ENCODE results near the gene THOC1.

The THOC1 gene

DNA sequence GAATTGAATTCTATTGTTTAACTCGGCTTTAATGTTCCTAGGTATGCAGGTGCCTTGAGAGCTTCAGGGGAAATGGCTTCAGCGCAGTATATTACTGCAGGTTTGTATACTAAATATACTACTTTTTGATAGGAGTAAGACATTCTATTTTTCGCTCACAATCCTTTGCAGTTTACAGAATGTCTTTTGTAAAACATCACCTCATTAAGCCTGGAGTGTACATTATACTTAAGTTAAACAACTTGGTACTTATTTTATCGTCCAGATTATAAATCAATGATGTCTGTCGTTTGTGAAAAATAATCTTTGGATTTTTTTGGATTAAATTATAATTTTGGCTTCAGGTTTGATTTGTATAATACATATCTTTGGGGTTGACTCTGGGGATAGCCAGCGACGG, 75.0 kb downstream of the THOC1 start:
- H3K4me1 ChIP-seq (ENCODE audit: control extremely low read depth in 1 of 4, control insufficient read depth in 4 of 4, insufficient read depth in 4 of 4, low read length in 3 of 4): no peaks in the 10 kb centered on the region
- WGBS (ENCODE audit: insufficient coverage): 100% methylated on average over 1 of the region's 7 CpGs
- no peaks in the 10 kb centered on the region for H3K27me3 ChIP-seq (replicated peaks in 2 of 5; ENCODE audit: control insufficient read depth in 4 of 5, insufficient read depth in 5 of 5, low read length in 4 of 5)
- no peaks in the 10 kb centered on the region for H3K9me3 ChIP-seq (ENCODE audit: control extremely low read depth in 1 of 5, control insufficient read depth in 4 of 5, insufficient read depth in 2 of 5, low read depth in 1 of 5, low read length in 4 of 5)
- POLR2A ChIA-PET: no interaction called here
- H3K36me3 ChIP-seq (ENCODE audit: control insufficient read depth in 4 of 4, insufficient read depth in 4 of 4, low read length in 3 of 4): peaks cover 3 to 25% (median 13%) of the 10 kb centered on the region in 4 experiments
- H3K4me3 ChIP-seq (ENCODE audit: control insufficient read depth in 1 of 7, extremely low read depth in 1 of 7, insufficient read depth in 4 of 7, low read depth in 2 of 7, low read length in 6 of 7): no peak overlapping the region
- no peak overlapping the region for H3K27ac ChIP-seq (ENCODE audit: insufficient read depth in 1 of 2, low read depth in 1 of 2, low read length in 2 of 2, poor library complexity in 1 of 2, severe bottlenecking in 2 of 2)
- CTCF ChIA-PET: no interaction called here
- no peak for DNase-seq

GRCh38 chr18:191725-192124, 76.1 kb downstream of the THOC1 start:
- POLR2A ChIA-PET: no interaction called here
- H3K27ac ChIP-seq (ENCODE audit: insufficient read depth in 1 of 2, low read depth in 1 of 2, low read length in 2 of 2, poor library complexity in 1 of 2, severe bottlenecking in 2 of 2): no peak overlapping the region
- CTCF ChIA-PET: no interaction called here
- DNase-seq: no peak
- no CpG with 5 or more reads among the region's 1 CpG for WGBS (ENCODE audit: insufficient coverage)
- H3K4me1 ChIP-seq (ENCODE audit: control extremely low read depth in 1 of 4, control insufficient read depth in 4 of 4, insufficient read depth in 4 of 4, low read length in 3 of 4): no peaks in the 10 kb centered on the region
- H3K9me3 ChIP-seq (ENCODE audit: control extremely low read depth in 1 of 5, control insufficient read depth in 4 of 5, insufficient read depth in 2 of 5, low read depth in 1 of 5, low read length in 4 of 5): no peaks in the 10 kb centered on the region
- H3K4me3 ChIP-seq (ENCODE audit: control insufficient read depth in 1 of 7, extremely low read depth in 1 of 7, insufficient read depth in 4 of 7, low read depth in 2 of 7, low read length in 6 of 7): no peak overlapping the region
- peaks cover 0 to 17% (median 5%) of the 10 kb centered on the region in 4 experiments for H3K36me3 ChIP-seq (ENCODE audit: control insufficient read depth in 4 of 4, insufficient read depth in 4 of 4, low read length in 3 of 4)
- no peaks in the 10 kb centered on the region for H3K27me3 ChIP-seq (replicated peaks in 2 of 5; ENCODE audit: control insufficient read depth in 4 of 5, insufficient read depth in 5 of 5, low read length in 4 of 5)

DNA sequence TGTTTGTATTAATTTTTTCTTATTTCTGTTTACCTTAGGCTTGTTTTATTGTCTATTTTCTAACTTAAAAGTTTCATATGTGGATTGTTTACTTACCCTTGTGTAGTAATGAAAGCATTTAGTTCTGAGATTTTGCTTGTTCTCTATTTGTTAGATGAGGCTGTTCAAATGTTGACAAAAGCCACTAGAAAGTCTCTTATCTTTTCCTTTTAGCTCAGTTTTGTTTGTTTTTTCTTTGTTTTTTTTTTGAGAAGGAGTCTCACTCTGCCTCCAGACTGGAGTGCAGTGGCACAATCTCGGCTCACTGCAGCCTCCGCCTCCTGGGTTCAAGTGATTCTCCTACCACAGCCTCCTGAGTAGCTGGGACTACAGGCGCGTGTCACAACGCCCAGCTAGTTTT, 78.6 kb downstream of the THOC1 start:
- no peak for DNase-seq
- no CpG with 5 or more reads among the region's 5 CpGs for WGBS (ENCODE audit: insufficient coverage)
- H3K4me3 ChIP-seq (ENCODE audit: control insufficient read depth in 1 of 7, extremely low read depth in 1 of 7, insufficient read depth in 4 of 7, low read depth in 2 of 7, low read length in 6 of 7): no peak overlapping the region
- no peak overlapping the region for H3K27ac ChIP-seq (ENCODE audit: insufficient read depth in 1 of 2, low read depth in 1 of 2, low read length in 2 of 2, poor library complexity in 1 of 2, severe bottlenecking in 2 of 2)
- peaks cover 0 to 19% (median 12%) of the 10 kb centered on the region in 4 experiments for H3K36me3 ChIP-seq (ENCODE audit: control insufficient read depth in 4 of 4, insufficient read depth in 4 of 4, low read length in 3 of 4)
- H3K9me3 ChIP-seq (ENCODE audit: control extremely low read depth in 1 of 5, control insufficient read depth in 4 of 5, insufficient read depth in 2 of 5, low read depth in 1 of 5, low read length in 4 of 5): no peaks in the 10 kb centered on the region
- POLR2A ChIA-PET: interaction anchor here (0.9 kb wide), 1 partner anchor 17 kb away, joined by 3 read pairs; no protein-coding TSS in a partner anchor
- no peaks in the 10 kb centered on the region for H3K27me3 ChIP-seq (replicated peaks in 2 of 5; ENCODE audit: control insufficient read depth in 4 of 5, insufficient read depth in 5 of 5, low read length in 4 of 5)
- H3K4me1 ChIP-seq (ENCODE audit: control extremely low read depth in 1 of 4, control insufficient read depth in 4 of 4, insufficient read depth in 4 of 4, low read length in 3 of 4): no peaks in the 10 kb centered on the region
- CTCF ChIA-PET: no interaction called here

DNA sequence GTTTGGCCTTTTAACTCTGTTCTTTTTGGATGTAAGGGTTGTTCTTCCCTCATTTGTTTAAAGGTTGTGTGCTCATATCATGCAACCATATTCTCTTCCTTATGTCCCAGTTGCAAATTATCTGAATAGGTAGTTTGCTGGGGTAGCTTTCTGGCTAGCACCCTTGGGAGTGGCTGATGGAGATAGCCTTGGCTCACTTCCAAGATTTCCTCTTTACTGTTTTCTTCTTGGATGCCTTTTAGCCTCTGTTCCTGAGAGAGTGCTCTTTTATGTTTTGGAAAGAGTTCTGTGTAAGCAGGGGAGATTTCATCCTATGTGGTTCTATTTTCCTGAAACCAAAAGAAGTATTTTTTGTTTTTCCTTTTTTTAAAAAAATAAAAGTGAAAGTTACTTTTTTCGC, 84.1 kb downstream of the THOC1 start:
- Histone ChIP-seq H3K4me3 (ENCODE audit: control insufficient read depth in 1 of 7, extremely low read depth in 1 of 7, insufficient read depth in 4 of 7, low read depth in 2 of 7, low read length in 6 of 7) (no peak overlapping the region), H3K9me3 (ENCODE audit: control extremely low read depth in 1 of 5, control insufficient read depth in 4 of 5, insufficient read depth in 2 of 5, low read depth in 1 of 5, low read length in 4 of 5) (no peaks in the 10 kb centered on the region), H3K27me3 (replicated peaks in 2 of 5; ENCODE audit: control insufficient read depth in 4 of 5, insufficient read depth in 5 of 5, low read length in 4 of 5) (no peaks in the 10 kb centered on the region), H3K4me1 (ENCODE audit: control extremely low read depth in 1 of 4, control insufficient read depth in 4 of 4, insufficient read depth in 4 of 4, low read length in 3 of 4) (peaks cover 0 to 2% (median 0%) of the 10 kb centered on the region in 4 experiments), H3K36me3 (ENCODE audit: control insufficient read depth in 4 of 4, insufficient read depth in 4 of 4, low read length in 3 of 4) (peaks cover 7 to 42% (median 24%) of the 10 kb centered on the region in 4 experiments), H3K27ac (ENCODE audit: insufficient read depth in 1 of 2, low read depth in 1 of 2, low read length in 2 of 2, poor library complexity in 1 of 2, severe bottlenecking in 2 of 2) (no peak overlapping the region)
- DNase-seq: no peak
- ChIA-PET POLR2A (no interaction called here), CTCF (interaction anchor here (1.0 kb wide), 1 partner anchor 11 kb away, joined by 3 read pairs; no protein-coding TSS in a partner anchor)
- WGBS (ENCODE audit: insufficient coverage): no CpG with 5 or more reads among the region's 1 CpG

GRCh38 chr18:181711-182110, 86.1 kb downstream of the THOC1 start:
- Histone ChIP-seq H3K27ac (ENCODE audit: insufficient read depth in 1 of 2, low read depth in 1 of 2, low read length in 2 of 2, poor library complexity in 1 of 2, severe bottlenecking in 2 of 2) (no peak overlapping the region), H3K9me3 (ENCODE audit: control extremely low read depth in 1 of 5, control insufficient read depth in 4 of 5, insufficient read depth in 2 of 5, low read depth in 1 of 5, low read length in 4 of 5) (no peaks in the 10 kb centered on the region), H3K27me3 (replicated peaks in 2 of 5; ENCODE audit: control insufficient read depth in 4 of 5, insufficient read depth in 5 of 5, low read length in 4 of 5) (no peaks in the 10 kb centered on the region), H3K4me3 (ENCODE audit: control insufficient read depth in 1 of 7, extremely low read depth in 1 of 7, insufficient read depth in 4 of 7, low read depth in 2 of 7, low read length in 6 of 7) (no peak overlapping the region), H3K36me3 (ENCODE audit: control insufficient read depth in 4 of 4, insufficient read depth in 4 of 4, low read length in 3 of 4) (peaks cover 10 to 49% (median 29%) of the 10 kb centered on the region in 4 experiments), H3K4me1 (ENCODE audit: control extremely low read depth in 1 of 4, control insufficient read depth in 4 of 4, insufficient read depth in 4 of 4, low read length in 3 of 4) (peaks cover 0 to 2% (median 0%) of the 10 kb centered on the region in 4 experiments)
- POLR2A ChIA-PET: no interaction called here
- DNase-seq: no peak
- CTCF ChIA-PET: no interaction called here

DNA sequence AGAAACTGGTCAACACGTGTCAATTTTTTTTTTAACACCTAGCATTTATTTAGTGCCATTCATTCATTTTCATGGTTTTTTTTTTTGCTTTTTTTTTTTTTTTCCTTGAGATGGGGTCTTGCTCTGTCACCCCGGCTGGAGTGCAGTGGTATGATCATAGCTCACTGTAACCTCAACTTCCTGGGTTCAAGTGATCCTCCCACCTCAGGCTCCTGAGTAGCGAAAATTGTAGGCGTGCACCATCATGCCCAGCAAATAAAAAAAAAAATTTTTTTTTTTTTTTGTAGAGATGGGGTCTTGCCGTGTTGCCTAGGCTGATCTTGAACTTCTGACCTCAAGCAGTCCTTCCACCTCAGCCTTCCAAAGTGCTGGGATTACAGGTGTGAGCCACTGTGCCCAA, 88.3 kb downstream of the THOC1 start:
- WGBS (ENCODE audit: insufficient coverage): 80% methylated on average over 2 of the region's 5 CpGs
- Histone ChIP-seq H3K27ac (ENCODE audit: insufficient read depth in 1 of 2, low read depth in 1 of 2, low read length in 2 of 2, poor library complexity in 1 of 2, severe bottlenecking in 2 of 2) (no peak overlapping the region), H3K4me1 (ENCODE audit: control extremely low read depth in 1 of 4, control insufficient read depth in 4 of 4, insufficient read depth in 4 of 4, low read length in 3 of 4) (peaks cover 0 to 2% (median 0%) of the 10 kb centered on the region in 4 experiments), H3K9me3 (ENCODE audit: control extremely low read depth in 1 of 5, control insufficient read depth in 4 of 5, insufficient read depth in 2 of 5, low read depth in 1 of 5, low read length in 4 of 5) (no peaks in the 10 kb centered on the region), H3K27me3 (replicated peaks in 2 of 5; ENCODE audit: control insufficient read depth in 4 of 5, insufficient read depth in 5 of 5, low read length in 4 of 5) (no peaks in the 10 kb centered on the region), H3K4me3 (ENCODE audit: control insufficient read depth in 1 of 7, extremely low read depth in 1 of 7, insufficient read depth in 4 of 7, low read depth in 2 of 7, low read length in 6 of 7) (no peak overlapping the region), H3K36me3 (ENCODE audit: control insufficient read depth in 4 of 4, insufficient read depth in 4 of 4, low read length in 3 of 4) (peaks cover 4 to 39% (median 26%) of the 10 kb centered on the region in 4 experiments)
- no peak for DNase-seq
- ChIA-PET CTCF (interaction anchor here (0.6 to 0.9 kb wide), 2 partner anchors 13 to 462 kb away, joined by 3 read pairs; no protein-coding TSS in a partner anchor), POLR2A (interaction anchor here (0.6 kb wide), 1 partner anchor 292 kb away, joined by 3 read pairs; no protein-coding TSS in a partner anchor)

- no peaks in the 10 kb centered on the region for H3K9me3 ChIP-seq (ENCODE audit: control extremely low read depth in 1 of 5, control insufficient read depth in 4 of 5, insufficient read depth in 2 of 5, low read depth in 1 of 5, low read length in 4 of 5)
- H3K4me1 ChIP-seq (ENCODE audit: control extremely low read depth in 1 of 4, control insufficient read depth in 4 of 4, insufficient read depth in 4 of 4, low read length in 3 of 4): no peaks in the 10 kb centered on the region
- ChIA-PET POLR2A (interaction anchor here (0.7 kb wide), 1 partner anchor 17 kb away, joined by 3 read pairs; no protein-coding TSS in a partner anchor), CTCF (interaction anchor here (0.6 to 1.0 kb wide), 2 partner anchors 11 to 28 kb away, joined by 3 read pairs; no protein-coding TSS in a partner anchor)
- H3K4me3 ChIP-seq (ENCODE audit: control insufficient read depth in 1 of 7, extremely low read depth in 1 of 7, insufficient read depth in 4 of 7, low read depth in 2 of 7, low read length in 6 of 7): no peak overlapping the region
- no peak overlapping the region for H3K27ac ChIP-seq (ENCODE audit: insufficient read depth in 1 of 2, low read depth in 1 of 2, low read length in 2 of 2, poor library complexity in 1 of 2, severe bottlenecking in 2 of 2)
- WGBS (ENCODE audit: insufficient coverage): 100% methylated on average over 3 of the region's 5 CpGs
- H3K36me3 ChIP-seq (ENCODE audit: control insufficient read depth in 4 of 4, insufficient read depth in 4 of 4, low read length in 3 of 4): peaks cover 6 to 38% (median 33%) of the 10 kb centered on the region in 4 experiments
- no peaks in the 10 kb centered on the region for H3K27me3 ChIP-seq (replicated peaks in 2 of 5; ENCODE audit: control insufficient read depth in 4 of 5, insufficient read depth in 5 of 5, low read length in 4 of 5)
- DNase-seq: no peak
These were observed 95.5 kb downstream of the THOC1 start for GRCh38 chr18:172361-172760.

Data from common myeloid progenitor, CD34-positive (primary cell).